PC-9 (cell line): Measurements from ENCODE around the gene DCAF6. TPM values are rescaled to one million over a fixed set of nuclear protein-coding genes. Genes with fewer than 3 reads are reported as not detected.

Source experiments
- BruUV-seq: library from RNA; stranded (reverse); fragments of 400-500 nt; replicated peaks from 2 replicates; lab custom pipeline; 2021; lab: Mats Ljungman, UMichigan
- CTCF ChIA-PET: fragments of 300-600 bp; sonication (Branson Sonifier 250); formaldehyde crosslinking; loops from one replicate; lab custom pipeline; 2022; ENCODE audit warnings: antibody characterized with exemption; lab: Charles Lee
- POLR2A ChIA-PET: fragments of 300-600 bp; sonication (Branson Sonifier 250); formaldehyde crosslinking; loops from one replicate; lab custom pipeline; 2022; ENCODE audit warnings: antibody characterized with exemption; ENCODE audit not compliant: unreplicated experiment; lab: Charles Lee
- DNase-seq, 2 experiments: peaks; one replicate each; pipeline versions ENCODE4 v3.0.0 to v3.0.0-alpha.2; 2015 to 2022; ENCODE audit warnings: mixed read lengths in 1 of 2
- H2AFZ ChIP-seq: fragments of 200-600 bp; sonication (generic); 2 replicates; pipeline ENCODE4 v1.8.1; 2017; ENCODE audit warnings: antibody characterized with exemption
- H3F3A ChIP-seq: fragments of 200-600 bp; sonication (generic); 2 replicates; pipeline ENCODE4 v1.8.1; 2017; ENCODE audit warnings: antibody characterized with exemption, mild to moderate bottlenecking, low read depth; ENCODE audit not compliant: insufficient read depth
- H3K27ac ChIP-seq: fragments of 200-600 bp; sonication (generic); 2 replicates; pipeline ENCODE4 v1.6.1; 2016; ENCODE audit warnings: mixed run types
- H3K27me3 ChIP-seq: fragments of 200-600 bp; sonication (generic); 2 replicates; pipeline ENCODE4 v1.6.1; 2016; ENCODE audit warnings: low read depth, mixed run types; ENCODE audit not compliant: insufficient read depth
- H3K36me3 ChIP-seq: fragments of 200-600 bp; sonication (generic); 2 replicates; pipeline ENCODE4 v1.6.1; 2016; ENCODE audit warnings: low read depth, mixed run types
- H3K4me1 ChIP-seq: fragments of 200-600 bp; sonication (generic); replicated peaks from 2 replicates; pipeline ENCODE4 v1.6.1; 2016; ENCODE audit warnings: mixed run types; ENCODE audit not compliant: insufficient read depth
- H3K4me2 ChIP-seq: fragments of 200-600 bp; sonication (generic); 2 replicates; pipeline ENCODE4 v1.6.1; 2017; ENCODE audit warnings: mixed run types
- H3K4me3 ChIP-seq: fragments of 200-600 bp; sonication (generic); 2 replicates; pipeline ENCODE4 v1.6.1; 2016; ENCODE audit warnings: mixed run types
- H3K79me2 ChIP-seq: fragments of 200-600 bp; sonication (generic); 2 replicates; pipeline ENCODE4 v1.6.1; 2017; ENCODE audit warnings: low read depth, mixed run types
- H3K9me2 ChIP-seq: fragments of 200-600 bp; sonication (generic); 2 replicates; pipeline ENCODE4 v1.8.1; 2017; ENCODE audit warnings: mild to moderate bottlenecking; ENCODE audit not compliant: insufficient read depth
- H3K9me3 ChIP-seq: fragments of 200-600 bp; sonication (generic); 2 replicates; pipeline ENCODE4 v1.8.1; 2016; ENCODE audit warnings: low read depth; ENCODE audit not compliant: insufficient read depth
- H4K20me1 ChIP-seq: fragments of 200-600 bp; sonication (generic); 2 replicates; pipeline ENCODE4 v1.8.1; 2017; ENCODE audit not compliant: insufficient read depth
- EZH2 ChIP-seq: fragments of 200-600 bp; sonication (generic); IDR thresholded peaks from 2 replicates; pipeline ENCODE4 v1.8.0; 2017; ENCODE audit warnings: antibody characterized with exemption, low read depth
- intact Hi-C: fragments of 100-400 bp; cut with micrococcal nuclease; formaldehyde crosslinking; loops from one replicate; pipeline ENCODE4 v1.10.0; 2022; ENCODE audit not compliant: unreplicated experiment
- total RNA-seq: library from RNA; stranded (reverse); gene quantifications from 2 replicates; pipeline ENCODE4 v1.2.3, GENCODE V29; 2021
- TF ChIP-seq, protein P1 (sequence below): fragments of 200-600 bp; sonication (generic); conservative IDR thresholded peaks from 2 replicates; pipeline ENCODE4 v1.6.1; 2017; ENCODE audit warnings: mixed run types, antibody characterized with exemption, mild to moderate bottlenecking, moderate library complexity

Gene DCAF6
- total RNA-seq, 1 experiment from 2014 or later, result 77.4 TPM

DNA sequence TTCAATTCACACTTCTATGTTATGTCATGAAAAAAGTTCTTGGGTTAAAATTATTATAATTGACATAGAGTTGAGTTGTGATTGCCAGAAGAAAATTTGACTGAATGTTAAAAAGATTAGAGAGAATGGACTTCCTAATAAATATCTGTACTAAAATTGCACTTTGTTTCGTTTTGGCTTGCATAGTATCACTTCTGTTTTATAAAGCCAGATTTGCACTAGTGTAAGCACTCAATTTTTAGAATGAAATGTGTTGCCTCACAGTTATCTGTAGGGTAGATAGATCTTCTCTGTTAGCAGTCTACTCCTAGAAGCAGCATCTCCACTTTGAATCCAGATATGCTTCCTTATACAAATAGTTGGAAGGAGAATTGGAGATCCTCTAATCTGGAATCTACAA is 95.5 kb downstream of the DCAF6 start:
- no peaks in the 10 kb centered on the region for H3K4me1 ChIP-seq
- H3K4me3 ChIP-seq, result no peak overlapping the region
- H3F3A ChIP-seq, result peaks cover 18% of the 10 kb centered on the region
- no peak overlapping the region for H3K27ac ChIP-seq
- intact Hi-C loops, result loop anchor here (5.0 kb wide), 1 partner anchor 35 kb away; no protein-coding TSS in a partner anchor
- no peaks in the 10 kb centered on the region for H3K27me3 ChIP-seq
- CTCF ChIA-PET, result no interaction called here
- H3K79me2 ChIP-seq, result no peaks in the 10 kb centered on the region
- DNase-seq, result no peak
- 0 out of 2 replicates have a peak, but pooled peaks cover 7% of the 10 kb centered on the region for H3K36me3 ChIP-seq
- H3K9me3 ChIP-seq, result no peaks in the 10 kb centered on the region; the same call in 1 of the 2 replicates
- TF ChIP-seq, protein P1, sequence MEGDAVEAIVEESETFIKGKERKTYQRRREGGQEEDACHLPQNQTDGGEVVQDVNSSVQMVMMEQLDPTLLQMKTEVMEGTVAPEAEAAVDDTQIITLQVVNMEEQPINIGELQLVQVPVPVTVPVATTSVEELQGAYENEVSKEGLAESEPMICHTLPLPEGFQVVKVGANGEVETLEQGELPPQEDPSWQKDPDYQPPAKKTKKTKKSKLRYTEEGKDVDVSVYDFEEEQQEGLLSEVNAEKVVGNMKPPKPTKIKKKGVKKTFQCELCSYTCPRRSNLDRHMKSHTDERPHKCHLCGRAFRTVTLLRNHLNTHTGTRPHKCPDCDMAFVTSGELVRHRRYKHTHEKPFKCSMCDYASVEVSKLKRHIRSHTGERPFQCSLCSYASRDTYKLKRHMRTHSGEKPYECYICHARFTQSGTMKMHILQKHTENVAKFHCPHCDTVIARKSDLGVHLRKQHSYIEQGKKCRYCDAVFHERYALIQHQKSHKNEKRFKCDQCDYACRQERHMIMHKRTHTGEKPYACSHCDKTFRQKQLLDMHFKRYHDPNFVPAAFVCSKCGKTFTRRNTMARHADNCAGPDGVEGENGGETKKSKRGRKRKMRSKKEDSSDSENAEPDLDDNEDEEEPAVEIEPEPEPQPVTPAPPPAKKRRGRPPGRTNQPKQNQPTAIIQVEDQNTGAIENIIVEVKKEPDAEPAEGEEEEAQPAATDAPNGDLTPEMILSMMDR, result no peak
- no peak for TF ChIP-seq EZH2
- H3K4me2 ChIP-seq, result no peak overlapping the region
- no peaks in the 10 kb centered on the region for H3K9me2 ChIP-seq
- H4K20me1 ChIP-seq, result no peaks in the 10 kb centered on the region; the same call in 1 of the 2 replicates
- no TSS peak for BruUV-seq
- POLR2A ChIA-PET, result no interaction called here
- H2AFZ ChIP-seq, result no peak overlapping the region

DNA sequence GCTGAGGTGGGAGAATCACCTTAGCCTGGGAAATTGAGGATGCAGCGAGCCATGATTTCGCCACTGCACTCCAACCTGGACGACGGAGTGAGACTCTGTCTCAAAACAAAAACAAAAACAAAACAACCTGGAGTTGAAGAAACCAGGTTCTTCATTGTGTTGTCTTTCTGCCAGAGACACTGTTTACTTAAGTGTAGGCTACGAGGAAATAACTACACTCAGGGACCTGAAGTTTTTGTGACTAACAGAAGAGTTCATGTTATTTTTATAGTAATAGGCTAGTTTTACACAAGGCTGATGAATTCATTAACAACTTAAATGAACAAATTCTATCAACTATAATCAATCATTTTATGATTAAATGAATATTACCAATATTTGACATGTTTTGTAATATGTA is 98.9 kb downstream of the DCAF6 start:
- DNase-seq, result peak in 1 of 2 experiments; percentile 36
- Histone ChIP-seq H3K9me3 (no peaks in the 10 kb centered on the region), H3F3A (peaks cover 16% of the 10 kb centered on the region), H3K4me3 (no peak overlapping the region), H3K79me2 (no peaks in the 10 kb centered on the region), H3K4me1 (no peaks in the 10 kb centered on the region), H3K9me2 (no peaks in the 10 kb centered on the region), H2AFZ (no peak overlapping the region), H3K4me2 (no peak overlapping the region), H3K27ac (no peak overlapping the region), H4K20me1 (no peaks in the 10 kb centered on the region; the same call in 1 of the 2 replicates), H3K36me3 (0 out of 2 replicates have a peak, but pooled peaks cover 4% of the 10 kb centered on the region), H3K27me3 (no peaks in the 10 kb centered on the region)
- TF ChIP-seq, protein P1, result no peak
- TF ChIP-seq EZH2, result no peak
- intact Hi-C loops, result no loop called here
- CTCF ChIA-PET, result no interaction called here
- BruUV-seq, result no TSS peak
- POLR2A ChIA-PET, result no interaction called here

DNA sequence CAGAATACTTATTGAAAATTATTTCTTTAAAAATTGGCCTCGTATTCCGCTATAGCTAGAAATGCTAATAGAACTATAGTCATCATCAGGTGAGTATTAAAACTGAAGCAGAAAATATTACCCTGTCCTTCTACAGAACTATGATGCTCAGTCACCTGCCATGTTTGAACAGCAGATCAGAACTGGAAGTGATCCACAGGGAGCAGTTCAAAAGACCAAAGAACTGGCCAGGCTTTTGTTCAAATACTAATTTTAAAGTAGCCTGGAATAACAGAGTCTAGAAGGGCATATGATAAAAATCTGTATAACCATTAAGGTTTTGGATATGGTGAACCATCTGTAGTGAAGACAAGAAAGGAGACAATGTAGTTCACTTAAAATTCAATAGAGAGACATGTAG is 105.9 kb downstream of the DCAF6 start:
- Histone ChIP-seq H3K36me3 (peaks cover 18% of the 10 kb centered on the region), H3K79me2 (no peaks in the 10 kb centered on the region), H4K20me1 (no peaks in the 10 kb centered on the region), H3K4me2 (no peak overlapping the region), H3K9me3 (no peaks in the 10 kb centered on the region), H3K27me3 (no peaks in the 10 kb centered on the region), H3K4me3 (no peak overlapping the region), H3K27ac (no peak overlapping the region), H3F3A (0 out of 2 replicates have a peak, but pooled peaks cover 3% of the 10 kb centered on the region), H2AFZ (no peak overlapping the region), H3K4me1 (no peaks in the 10 kb centered on the region), H3K9me2 (no peaks in the 10 kb centered on the region)
- no TSS peak for BruUV-seq
- ChIA-PET POLR2A (no interaction called here), CTCF (no interaction called here)
- intact Hi-C loops, result no loop called here
- DNase-seq, result no peak
- TF ChIP-seq, protein P1, result no peak
- TF ChIP-seq EZH2, result no peak
